ENCODE data around the gene AK8. TPM values are rescaled to one million over a fixed set of nuclear protein-coding genes. Genes with fewer than 3 reads are reported as not detected.

AK8 gene
- total and polyA plus RNA-seq, 9 donors: 0.36 to 9.8 (median 1.6) TPM

DNA sequence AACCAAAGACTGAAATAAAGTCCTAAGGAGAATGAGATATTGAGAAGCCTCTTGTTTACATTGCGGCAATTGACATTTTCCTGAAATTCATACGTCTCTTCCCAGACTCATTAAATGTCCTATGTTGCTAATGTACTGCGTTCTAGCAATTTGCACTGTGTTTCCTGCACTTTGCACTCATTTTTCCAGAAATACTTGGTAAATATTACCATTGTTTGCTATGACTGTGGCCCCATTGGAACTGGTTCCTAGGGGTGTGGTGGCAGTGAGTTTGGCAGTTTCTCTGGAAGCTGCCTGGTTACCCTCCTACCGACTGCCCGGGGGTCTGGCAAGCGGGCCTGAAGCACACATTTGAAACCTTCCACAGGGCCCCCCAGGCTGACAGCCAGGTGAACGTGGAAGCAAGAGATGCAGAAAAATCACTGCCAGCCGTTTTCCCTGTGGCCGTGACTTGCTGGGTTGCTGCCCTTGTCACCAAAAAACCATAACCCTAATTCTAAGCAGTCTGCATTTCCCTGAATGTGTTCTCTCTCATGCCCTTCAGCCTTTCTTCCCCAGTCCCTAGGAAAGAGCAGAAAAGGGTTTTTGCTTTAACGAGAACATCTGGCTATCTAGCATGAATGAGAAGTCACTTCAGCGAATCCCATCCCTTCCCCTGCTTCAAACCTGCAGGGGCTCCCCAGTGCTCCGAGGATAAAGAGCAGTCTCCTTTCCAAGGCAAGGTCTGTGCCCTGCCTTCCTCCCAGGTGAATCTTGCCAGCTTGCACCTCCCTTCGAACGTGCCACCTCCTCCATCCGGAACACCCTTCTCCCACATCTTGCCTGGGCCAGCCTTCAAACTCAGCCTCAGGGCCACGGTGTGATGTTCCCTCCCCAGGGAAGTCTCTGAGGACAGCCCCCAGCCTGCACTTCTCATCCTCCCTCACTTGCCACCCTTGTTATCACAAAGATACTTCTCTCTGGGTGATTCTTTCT lies 84.2 kb downstream of the AK8 start:
- Histone ChIP-seq H3K4me1 (ENCODE audit: insufficient read depth) (peaks cover 8% of the 10 kb centered on the region), H3K9me3 (no peaks in the 10 kb centered on the region), H3K27ac (no peak overlapping the region), H3K4me3 (no peak overlapping the region), H3K36me3 (no peaks in the 10 kb centered on the region), H3K27me3 (no peaks in the 10 kb centered on the region)
- 82 to 87% (median 86%) methylated on average over 16 of the region's 16 CpGs for WGBS, 3 donors
- intact Hi-C loops (cut with DNase I): loop anchor here in 3 of 4 donors (5.0 to 10.0 kb wide), 4 partner anchors 129 to 1342 kb away; partner anchors contain the start of genes CFAP77 (in 1 of the 3), DDX31 (in 1 of the 3) and GFI1B (in 1 of the 3)
- no peak for DNase-seq
- TF ChIP-seq CTCF (IDR thresholded peaks at IDR 0.05) (no peak), EP300 (IDR thresholded peaks at IDR 0.05) (no peak), POLR2A (IDR thresholded peaks at IDR 0.05) (no peak)

- 93 to 97% (median 97%) methylated on average over 9 of the region's 9 CpGs for WGBS, 3 donors
- no peak overlapping the region for H3K4me3 ChIP-seq
- DNase-seq: no peak
- no peak overlapping the region for H3K27ac ChIP-seq
- H3K9me3 ChIP-seq: no peaks in the 10 kb centered on the region
- TF ChIP-seq POLR2A (IDR thresholded peaks at IDR 0.05): no peak
- no peak for TF ChIP-seq CTCF (IDR thresholded peaks at IDR 0.05)
- TF ChIP-seq EP300 (IDR thresholded peaks at IDR 0.05): no peak
- peaks cover under 1% of the 10 kb centered on the region for H3K4me1 ChIP-seq (ENCODE audit: insufficient read depth)
- intact Hi-C loops (cut with DNase I): loop anchor here in 3 of 4 donors (5.0 to 10.0 kb wide), 4 partner anchors 128 to 1340 kb away; partner anchors contain the start of genes CFAP77 (in 1 of the 3), DDX31 (in 1 of the 3) and GFI1B (in 1 of the 3)
- H3K36me3 ChIP-seq: no peaks in the 10 kb centered on the region
- no peaks in the 10 kb centered on the region for H3K27me3 ChIP-seq
These were observed 85.5 kb downstream of the AK8 start for GRCh38 chr9:132792547-132792946.

DNA sequence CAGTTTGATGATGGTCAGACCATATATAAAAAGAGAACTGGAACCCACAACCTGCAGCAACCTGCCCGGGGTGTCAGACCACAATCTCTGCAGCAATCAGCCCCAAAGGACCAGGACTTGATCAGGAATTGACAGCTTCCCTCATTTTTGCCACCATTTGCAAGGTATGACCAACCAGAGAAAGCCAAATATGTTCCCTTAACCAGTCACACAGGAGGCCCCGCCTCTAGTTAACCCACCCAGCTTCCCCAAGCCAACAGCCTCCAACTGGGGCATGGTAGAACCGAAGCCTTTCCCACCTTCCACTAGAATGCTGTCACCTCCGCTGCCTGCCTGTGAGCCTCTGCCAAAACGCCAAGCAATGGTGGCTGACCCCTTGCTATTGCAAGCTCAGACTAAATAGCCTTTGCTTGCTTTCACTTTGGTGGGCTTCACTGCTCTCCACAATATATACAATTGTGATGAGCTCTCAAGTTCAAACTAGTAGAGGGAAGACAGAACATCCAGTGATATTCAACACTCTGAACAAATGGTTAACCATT lies 86.3 kb downstream of the AK8 start:
- no peak for DNase-seq
- TF ChIP-seq EP300 (IDR thresholded peaks at IDR 0.05) (no peak), CTCF (IDR thresholded peaks at IDR 0.05) (no peak), POLR2A (IDR thresholded peaks at IDR 0.05) (no peak)
- 91 to 93% (median 91%) methylated on average over 5 of the region's 5 CpGs for WGBS, 3 donors

DNA sequence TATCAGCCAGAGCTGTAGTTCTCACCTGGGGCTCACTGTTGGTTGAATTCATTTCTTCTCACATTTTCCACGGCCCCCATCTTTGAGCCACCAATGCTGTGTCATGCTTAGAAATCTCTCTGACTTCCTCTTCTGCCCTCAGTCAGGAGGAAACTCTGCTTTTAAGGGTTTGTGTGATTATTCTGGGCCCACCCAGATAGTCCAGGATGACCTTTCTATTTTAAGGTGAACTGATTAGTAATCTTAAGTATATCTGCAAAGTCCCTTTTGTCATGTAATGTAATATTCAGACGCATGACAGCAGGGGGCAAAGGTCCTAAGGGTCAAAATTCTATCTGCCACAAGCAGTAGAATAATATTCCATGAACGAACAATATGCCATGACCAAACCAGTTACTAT lies 88.4 kb downstream of the AK8 start:
- H3K27me3 ChIP-seq: no peaks in the 10 kb centered on the region
- no peaks in the 10 kb centered on the region for H3K4me1 ChIP-seq (ENCODE audit: insufficient read depth)
- H3K27ac ChIP-seq: no peak overlapping the region
- H3K9me3 ChIP-seq: no peaks in the 10 kb centered on the region
- no peak for TF ChIP-seq CTCF (IDR thresholded peaks at IDR 0.05)
- no peak for TF ChIP-seq POLR2A (IDR thresholded peaks at IDR 0.05)
- TF ChIP-seq EP300 (IDR thresholded peaks at IDR 0.05): no peak
- no peak for DNase-seq
- H3K36me3 ChIP-seq: no peaks in the 10 kb centered on the region
- intact Hi-C loops (cut with DNase I): loop anchor here in 3 of 4 donors (5.0 to 10.0 kb wide), 4 partner anchors 125 to 1337 kb away; partner anchors contain the start of genes CFAP77 (in 1 of the 3), DDX31 (in 1 of the 3) and GFI1B (in 1 of the 3)
- 81 to 88% (median 86%) methylated on average over 3 of the region's 3 CpGs for WGBS, 3 donors
- no peak overlapping the region for H3K4me3 ChIP-seq

More for the DNA sequence above, 86.3 kb downstream of the AK8 start:
- Histone ChIP-seq H3K4me1 (ENCODE audit: insufficient read depth) (no peaks in the 10 kb centered on the region), H3K27ac (no peak overlapping the region), H3K4me3 (no peak overlapping the region), H3K36me3 (no peaks in the 10 kb centered on the region), H3K27me3 (no peaks in the 10 kb centered on the region), H3K9me3 (no peaks in the 10 kb centered on the region)
- intact Hi-C loops (cut with DNase I): loop anchor here in 3 of 4 donors (5.0 to 10.0 kb wide), 4 partner anchors 127 to 1339 kb away; partner anchors contain the start of genes CFAP77 (in 1 of the 3), DDX31 (in 1 of the 3) and GFI1B (in 1 of the 3)

All from ovary (tissue), 9 donors.